ENCODE results near the gene RPL13A.
"Not testable (repeated sequence)": the region's sequence is repeated elsewhere in the genome, so short reads cannot be mapped to it uniquely, and the experiment has no call there.

Gene RPL13A

DNA sequence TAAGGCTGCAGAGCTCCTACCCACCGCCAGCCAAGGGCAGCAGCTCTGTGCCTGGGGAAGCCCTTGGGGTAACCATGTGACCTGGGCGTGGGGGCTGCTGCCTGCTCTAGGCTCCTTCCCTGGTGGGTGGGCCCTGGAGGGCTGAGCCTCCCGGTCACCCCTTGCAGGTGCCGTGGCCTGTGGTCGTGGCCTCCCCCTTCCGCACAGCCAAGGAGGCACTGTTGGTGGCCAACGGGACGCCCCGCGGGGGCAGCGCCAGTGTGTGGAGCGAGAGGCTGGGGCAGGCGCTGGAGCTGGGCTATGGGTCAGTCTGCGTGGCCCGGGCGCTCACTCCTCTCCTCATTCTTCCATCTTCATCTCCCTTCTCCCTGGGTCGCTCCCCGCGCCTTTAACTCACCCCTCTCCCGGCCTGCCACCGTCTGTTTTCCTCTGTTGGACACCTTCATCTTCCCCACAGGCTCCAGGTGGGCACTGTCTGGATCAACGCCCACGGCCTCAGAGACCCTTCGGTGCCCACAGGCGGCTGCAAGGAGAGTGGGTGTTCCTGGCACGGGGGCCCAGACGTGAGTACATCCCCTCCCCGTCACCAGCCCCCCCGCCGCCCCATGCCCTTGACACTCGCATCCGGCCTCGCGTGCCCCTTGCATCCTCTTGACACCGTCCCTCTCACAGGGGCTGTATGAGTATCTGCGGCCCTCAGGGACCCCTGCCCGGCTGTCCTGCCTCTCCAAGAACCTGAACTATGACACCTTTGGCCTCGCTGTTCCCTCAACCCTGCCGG is 23.3 kb upstream of the RPL13A start:
- FAIRE-seq: no peak
- no peak for TF ChIP-seq POLR2A (IDR thresholded peaks at IDR 0.05; ENCODE audit: low read depth, low read length)
- no peak for DNase-seq (ENCODE audit: insufficient read length, low spot score)

DNA sequence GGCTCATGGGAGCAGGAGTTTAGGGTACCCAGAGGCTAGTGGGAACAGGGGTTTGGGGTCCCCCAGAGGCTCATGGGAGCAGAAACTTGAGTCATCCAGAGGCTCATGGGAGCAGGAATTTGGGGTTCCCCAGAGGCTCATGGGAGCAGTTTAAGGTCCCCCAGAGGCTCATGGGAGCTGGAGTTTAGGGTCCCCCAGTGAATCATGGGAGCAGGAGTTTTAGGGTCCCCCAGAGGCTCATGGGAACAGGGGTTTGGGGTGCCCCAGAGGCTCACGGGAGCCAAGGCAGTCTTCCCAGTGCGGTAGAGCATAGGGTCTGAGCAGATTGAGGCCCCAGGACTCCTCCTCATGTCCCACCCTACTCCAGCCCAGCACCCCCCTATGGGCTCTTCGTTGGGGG is 22.0 kb upstream of the RPL13A start:
- no peak for FAIRE-seq
- DNase-seq (ENCODE audit: insufficient read length, low spot score): no peak
- TF ChIP-seq POLR2A (IDR thresholded peaks at IDR 0.05; ENCODE audit: low read depth, low read length): no peak

DNA sequence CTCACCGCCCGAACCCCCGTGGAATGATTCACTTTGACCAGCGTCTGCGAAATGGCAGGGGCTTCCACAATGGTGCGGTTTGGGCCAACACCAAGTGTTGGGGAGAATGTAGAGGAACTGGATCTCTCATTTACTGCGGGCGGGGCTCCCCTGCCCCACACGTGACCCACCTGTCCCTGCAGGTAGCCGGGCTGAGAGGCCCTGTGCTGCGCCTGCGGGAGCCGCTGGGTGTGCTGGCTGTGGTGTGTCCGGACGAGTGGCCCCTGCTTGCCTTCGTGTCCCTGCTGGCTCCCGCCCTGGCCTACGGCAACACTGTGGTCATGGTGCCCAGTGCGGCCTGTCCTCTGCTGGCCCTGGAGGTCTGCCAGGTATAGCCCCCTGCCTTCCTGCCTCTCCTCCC is 19.2 kb upstream of the RPL13A start:
- DNase-seq (ENCODE audit: insufficient read length, low spot score) (no peak), FAIRE-seq (no peak)
- no peak for TF ChIP-seq POLR2A (IDR thresholded peaks at IDR 0.05; ENCODE audit: low read depth, low read length)

DNA sequence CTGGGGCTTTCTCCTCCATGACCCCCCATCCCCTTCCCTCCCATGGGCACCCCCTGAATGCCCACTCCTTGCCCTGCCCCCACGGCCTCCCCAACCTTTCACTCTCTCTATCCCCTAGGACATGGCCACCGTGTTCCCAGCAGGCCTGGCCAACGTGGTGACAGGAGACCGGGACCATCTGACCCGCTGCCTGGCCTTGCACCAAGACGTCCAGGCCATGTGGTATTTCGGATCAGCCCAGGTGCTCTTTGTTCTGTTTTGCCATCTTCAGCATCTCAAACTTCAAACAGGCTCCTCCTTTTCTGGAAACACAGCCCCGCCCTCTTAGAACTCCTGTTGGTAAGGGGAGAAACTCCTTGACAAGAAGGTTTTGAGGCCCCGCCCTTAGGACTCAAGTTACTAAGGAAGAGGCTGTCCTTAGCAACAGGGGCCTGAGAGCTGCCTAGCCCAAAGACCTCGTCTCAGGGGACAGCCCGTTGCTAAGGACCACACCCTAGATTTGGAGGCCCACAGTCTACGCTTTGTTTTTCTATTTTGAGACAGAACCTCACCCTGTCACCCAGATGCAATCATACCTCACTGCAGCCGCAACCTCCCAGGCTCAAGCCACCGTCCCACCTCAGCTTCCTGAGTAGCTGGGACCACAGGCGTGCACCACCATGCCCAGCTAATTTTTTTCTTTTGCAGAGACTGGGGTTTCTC is 18.5 kb upstream of the RPL13A start:
- FAIRE-seq (no peak), DNase-seq (ENCODE audit: insufficient read length, low spot score) (peak; percentile 74)
- no peak for TF ChIP-seq POLR2A (IDR thresholded peaks at IDR 0.05; ENCODE audit: low read depth, low read length)

DNA sequence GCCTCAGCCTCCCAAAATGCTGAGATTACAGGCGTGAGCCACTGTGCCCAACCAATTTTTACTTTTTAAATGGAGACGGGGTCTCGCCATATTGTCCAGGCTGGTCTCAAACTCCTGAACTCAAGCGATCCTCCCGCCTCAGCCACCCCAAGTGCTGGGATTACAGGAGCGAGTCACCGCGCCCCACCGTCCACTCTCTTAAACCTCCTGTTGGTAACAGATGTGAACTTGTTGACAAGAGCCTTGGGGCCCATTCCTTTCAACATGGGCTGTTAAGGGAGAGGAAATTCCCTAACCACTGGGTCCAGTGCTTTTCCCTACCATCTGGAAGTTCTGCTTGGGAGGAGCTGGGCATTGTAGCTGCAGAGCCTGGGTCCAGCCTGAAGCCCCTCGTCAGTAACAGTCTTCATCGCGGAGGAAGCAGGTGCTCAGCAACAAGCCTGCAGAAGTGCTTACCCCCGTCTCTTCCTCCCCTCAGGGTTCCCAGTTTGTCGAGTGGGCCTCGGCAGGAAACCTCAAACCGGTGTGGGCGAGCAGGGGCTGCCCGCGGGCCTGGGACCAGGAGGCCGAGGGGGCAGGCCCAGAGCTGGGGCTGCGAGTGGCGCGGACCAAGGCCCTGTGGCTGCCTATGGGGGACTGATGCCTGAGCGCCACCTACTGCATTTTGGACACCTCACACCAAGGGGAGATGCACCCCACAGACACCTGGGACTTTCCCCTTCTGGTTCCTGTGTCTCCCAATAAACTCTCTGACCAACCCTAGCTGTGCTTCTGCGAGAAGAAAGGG is 17.4 kb upstream of the RPL13A start:
- TF ChIP-seq POLR2A (IDR thresholded peaks at IDR 0.05; ENCODE audit: low read depth, low read length): no peak
- no peak for FAIRE-seq
- DNase-seq (ENCODE audit: insufficient read length, low spot score): no peak

DNA sequence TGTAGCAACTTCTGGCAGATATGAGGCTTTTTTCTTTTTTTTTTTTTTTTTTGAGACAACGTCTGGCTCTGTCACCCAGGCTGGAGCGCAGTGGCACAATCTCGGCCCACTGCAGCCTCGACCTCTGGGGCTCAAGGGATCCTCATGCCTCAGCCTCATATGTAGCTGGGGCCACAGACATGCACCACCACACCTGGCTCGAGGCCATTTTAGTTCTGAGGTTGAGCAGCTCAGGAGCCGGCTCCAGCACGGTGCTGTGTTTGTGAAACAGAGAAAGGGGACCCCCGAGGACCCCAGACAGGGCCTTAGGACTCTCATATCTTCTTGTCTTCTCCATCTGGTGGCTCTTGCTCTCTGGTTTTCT is 16.8 kb upstream of the RPL13A start:
- FAIRE-seq (no peak), DNase-seq (ENCODE audit: insufficient read length, low spot score) (no peak)
- TF ChIP-seq POLR2A (IDR thresholded peaks at IDR 0.05; ENCODE audit: low read depth, low read length): no peak

DNA sequence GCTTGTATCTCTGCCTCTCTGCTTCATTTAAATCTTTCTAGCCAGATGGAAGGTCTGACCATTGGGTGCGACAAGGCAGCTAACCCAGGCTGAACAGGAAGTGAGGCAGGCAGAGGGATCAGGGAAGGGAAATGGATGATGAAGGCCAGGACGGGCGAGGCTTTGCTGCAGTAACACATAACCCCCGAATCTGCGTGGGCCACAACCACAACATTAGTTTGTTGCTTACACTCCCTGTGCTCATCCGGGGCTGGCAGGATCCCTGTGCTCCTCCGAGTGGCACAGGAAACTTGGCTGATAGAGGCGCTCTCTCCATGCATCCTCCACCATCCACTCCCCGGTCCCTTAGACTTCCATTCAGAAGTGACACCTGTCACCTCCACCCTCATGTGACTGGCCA is 14.5 kb upstream of the RPL13A start:
- FAIRE-seq: no peak
- no peak for TF ChIP-seq POLR2A (IDR thresholded peaks at IDR 0.05; ENCODE audit: low read depth, low read length)
- no peak for DNase-seq (ENCODE audit: insufficient read length, low spot score)

DNA sequence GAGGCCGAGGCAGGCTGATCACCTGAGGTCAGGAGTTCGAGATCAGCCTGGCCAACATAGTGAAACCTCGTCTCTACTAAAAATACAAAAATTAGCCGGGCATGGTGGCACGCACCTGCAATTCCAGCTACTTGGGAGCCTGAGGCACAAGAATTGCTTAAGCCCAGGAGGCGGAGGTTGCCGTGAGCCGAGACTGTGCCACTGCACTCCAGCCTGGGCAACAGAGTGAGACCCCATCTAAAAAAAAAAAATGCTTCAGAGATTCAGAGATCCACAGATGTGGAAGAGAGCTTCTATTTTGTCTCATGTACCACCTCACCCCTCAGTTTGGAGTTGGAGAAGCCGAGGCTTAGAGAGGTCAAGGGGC is 13.9 kb upstream of the RPL13A start:
- FAIRE-seq; DNase-seq (ENCODE audit: insufficient read length, low spot score): not testable (repeated sequence)

DNA sequence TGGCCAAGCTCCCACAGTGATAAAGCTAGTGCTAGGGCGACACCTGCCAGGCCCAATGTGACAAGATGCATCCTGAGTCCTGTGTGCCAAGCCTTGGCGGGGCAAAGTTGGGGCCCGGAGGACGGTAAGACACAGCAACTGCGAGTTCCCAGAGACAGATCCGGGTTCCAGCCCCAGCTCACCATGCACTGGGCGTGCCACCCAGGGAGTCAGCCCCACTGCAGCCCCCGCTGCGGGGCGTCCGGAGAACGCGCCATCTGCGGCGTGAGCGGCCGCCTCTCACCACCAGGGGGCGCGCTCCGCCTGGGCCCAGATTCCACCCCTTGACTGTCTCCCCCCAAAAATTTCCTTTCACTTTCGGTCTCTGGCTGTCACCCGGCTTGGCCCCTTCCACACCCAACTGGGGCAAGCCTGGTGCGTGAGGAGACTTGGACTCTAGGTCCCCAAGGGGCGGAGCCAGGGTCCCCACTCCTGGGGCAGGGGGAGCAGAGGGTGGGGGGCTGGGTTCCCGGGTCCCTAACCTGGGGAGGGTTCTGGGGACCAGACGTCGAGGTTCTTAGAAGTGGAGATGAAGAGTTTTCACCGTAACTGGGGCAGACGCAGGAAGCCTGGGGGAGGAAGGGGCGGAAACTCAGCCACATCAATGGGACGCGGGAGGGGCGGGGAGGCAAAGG is 13.4 kb upstream of the RPL13A start, which contains the start of gene FLT3LG:
TSS of gene FLT3LG (plus strand) at position 348 of the 674 bp plus-strand sequence. CDS start 425 bp downstream, outside the sequence.
- no peak for FAIRE-seq
- DNase-seq (ENCODE audit: insufficient read length, low spot score): peak; percentile 99
- peak; percentile 21; the same call in 1 of the 2 replicates for TF ChIP-seq POLR2A (IDR thresholded peaks at IDR 0.05; ENCODE audit: low read depth, low read length)

DNA sequence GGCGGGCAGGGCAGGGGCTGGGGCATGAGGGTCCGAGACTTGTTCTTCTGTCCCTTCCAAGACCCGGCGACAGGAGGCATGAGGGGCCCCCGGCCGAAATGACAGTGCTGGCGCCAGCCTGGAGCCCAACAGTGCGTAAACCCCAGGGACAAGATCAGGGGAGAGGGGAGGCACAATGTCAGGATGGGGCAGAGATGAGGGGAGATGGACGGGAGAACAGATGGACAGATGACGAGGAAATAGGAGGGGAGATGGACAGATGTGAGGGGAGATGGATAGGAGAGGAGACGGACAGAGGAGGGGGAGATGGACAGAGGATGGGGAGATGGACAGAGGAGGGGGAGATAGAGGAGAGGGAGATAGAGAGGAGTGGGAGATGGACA is 12.9 kb upstream of the RPL13A start:
- no peak for FAIRE-seq
- TF ChIP-seq POLR2A (IDR thresholded peaks at IDR 0.05; ENCODE audit: low read depth, low read length): 0 out of 2 replicates have a peak, but pooled peaks have one; percentile 2
- DNase-seq (ENCODE audit: insufficient read length, low spot score): no peak

DNA sequence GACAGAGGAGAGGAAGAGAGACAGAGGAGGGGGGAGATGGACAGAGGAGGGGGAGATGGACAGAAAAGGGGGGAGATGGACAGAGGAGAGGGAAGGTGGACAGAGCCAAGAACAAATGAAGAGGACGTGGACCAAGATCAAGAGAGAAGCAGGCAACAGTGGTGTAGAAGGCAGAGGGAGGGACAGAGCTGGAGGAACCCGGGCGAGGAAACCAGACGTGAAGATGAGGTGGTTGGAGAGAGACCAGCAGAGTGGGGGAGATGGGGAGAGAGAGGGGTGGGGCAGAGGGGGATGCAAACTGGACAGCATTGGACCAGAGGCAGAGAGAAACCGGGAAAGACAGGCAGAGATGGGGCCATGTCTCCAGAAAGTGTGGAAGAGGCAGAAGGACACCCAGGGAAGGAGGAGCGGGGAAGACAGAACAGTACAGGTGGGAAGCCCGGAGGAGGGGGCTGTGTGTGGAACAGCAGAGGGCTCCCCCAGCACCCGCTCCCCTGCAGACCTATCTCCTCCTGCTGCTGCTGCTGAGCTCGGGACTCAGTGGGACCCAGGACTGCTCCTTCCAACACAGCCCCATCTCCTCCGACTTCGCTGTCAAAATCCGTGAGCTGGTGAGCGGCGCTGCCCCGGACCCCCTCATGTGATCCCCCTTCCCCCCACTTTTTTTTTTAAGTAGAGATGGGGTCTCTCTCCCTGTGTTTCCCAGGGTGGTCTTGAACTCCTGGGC is 12.1 kb upstream of the RPL13A start:
- no peak for DNase-seq (ENCODE audit: insufficient read length, low spot score)
- TF ChIP-seq POLR2A (IDR thresholded peaks at IDR 0.05; ENCODE audit: low read depth, low read length): no peak
- FAIRE-seq: no peak

DNA sequence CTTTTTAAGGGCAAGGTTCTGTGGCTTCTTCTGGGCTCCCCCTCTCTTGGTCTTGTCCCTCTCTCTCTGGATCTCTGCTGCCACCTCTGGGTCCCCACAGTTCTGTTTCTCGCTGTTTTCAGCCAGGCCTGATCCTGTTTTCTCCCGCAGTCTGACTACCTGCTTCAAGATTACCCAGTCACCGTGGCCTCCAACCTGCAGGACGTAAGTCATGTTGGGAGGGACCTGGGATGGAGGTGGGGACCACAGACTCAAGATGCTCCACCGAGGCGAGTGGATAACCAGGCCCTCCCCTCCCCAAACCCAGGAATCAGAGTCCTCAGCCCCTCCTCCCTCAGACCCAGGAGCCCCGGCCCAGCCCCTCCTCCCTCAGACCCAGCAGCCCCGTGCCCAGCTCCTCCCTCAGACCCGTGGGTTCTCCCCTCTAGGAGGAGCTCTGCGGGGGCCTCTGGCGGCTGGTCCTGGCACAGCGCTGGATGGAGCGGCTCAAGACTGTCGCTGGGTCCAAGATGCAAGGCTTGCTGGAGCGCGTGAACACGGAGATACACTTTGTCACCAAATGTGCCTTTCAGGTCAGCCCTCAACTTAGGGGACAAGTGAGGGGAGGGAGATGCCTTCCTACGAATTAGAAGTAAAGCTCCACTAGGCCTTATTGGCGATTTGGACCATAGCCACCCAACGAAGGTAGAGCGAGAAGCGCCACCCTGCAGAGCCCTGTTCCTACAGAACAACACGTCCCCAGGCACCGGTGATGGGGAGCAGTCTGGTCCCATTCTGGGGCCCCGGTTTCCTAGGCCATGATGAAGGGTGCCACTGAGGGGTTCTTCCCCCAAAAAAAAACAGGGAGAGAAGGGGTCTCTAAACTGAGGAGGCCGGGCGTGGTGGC is 11.2 kb upstream of the RPL13A start:
- TF ChIP-seq POLR2A (IDR thresholded peaks at IDR 0.05; ENCODE audit: low read depth, low read length): no peak
- DNase-seq (ENCODE audit: insufficient read length, low spot score): no peak
- FAIRE-seq: no peak

Data from H54 (cell line).